ENCODE measurements around the gene TJP3. TPM values are rescaled to one million over a fixed set of nuclear protein-coding genes. Genes with fewer than 3 reads are reported as not detected.
"Not testable (repeated sequence)": the region's sequence is repeated elsewhere in the genome, so short reads cannot be mapped to it uniquely, and the experiment has no call there.

The TJP3 gene
- total and polyA plus RNA-seq, 3 donors from 2014 or later = 37.2 to 125 (median 81.1) TPM

DNA sequence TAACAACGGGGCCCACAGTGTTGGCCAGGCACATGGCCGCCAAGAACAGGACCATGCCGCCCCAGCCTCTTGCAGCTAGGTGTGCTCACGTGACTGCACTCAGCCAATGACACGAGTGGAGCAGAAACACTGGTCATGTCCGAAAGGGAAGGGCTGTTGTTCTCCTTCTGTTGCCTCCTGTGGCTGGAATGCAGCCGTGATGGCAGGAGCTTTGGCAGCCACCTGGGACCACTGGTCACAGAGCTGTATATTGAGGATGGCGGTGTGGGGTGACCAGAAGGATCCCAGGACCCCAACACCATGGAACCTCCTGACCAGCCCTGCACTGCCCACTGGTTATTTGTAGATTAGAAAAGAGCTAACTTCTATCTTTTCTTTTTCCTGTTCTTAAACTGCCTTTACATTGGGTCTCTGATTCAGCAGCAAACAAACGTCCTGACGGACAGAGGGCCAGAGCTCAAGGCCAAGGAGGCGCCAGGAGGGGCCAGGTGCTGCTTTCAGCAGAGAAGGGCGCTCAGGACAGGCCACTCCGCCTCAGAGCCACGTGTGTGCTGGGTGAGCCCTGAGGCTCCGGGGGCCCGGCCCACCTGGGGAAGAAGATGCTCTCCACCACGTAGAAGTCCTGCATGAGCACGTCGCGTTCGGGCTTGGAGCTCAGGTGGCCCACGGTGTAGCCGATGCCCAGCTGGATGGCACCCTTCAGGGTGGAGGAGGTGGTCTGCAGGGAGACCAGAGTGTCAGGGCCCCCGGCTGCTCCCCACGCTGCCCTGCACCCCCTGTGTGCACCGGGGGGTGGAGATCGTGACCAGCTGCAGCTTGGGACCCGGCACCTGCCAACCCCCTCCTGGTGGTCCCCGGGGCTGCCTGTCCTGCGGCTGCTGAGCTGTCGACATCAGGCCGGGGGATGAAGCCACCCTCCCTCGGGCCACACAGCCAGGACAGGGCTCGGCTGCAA is 46.6 kb upstream of the TJP3 start:
- Histone ChIP-seq H3K27ac (no peak overlapping the region), H3K9me3 (no peaks in the 10 kb centered on the region), H3K27me3 (no peaks in the 10 kb centered on the region), H3K4me1 (peaks cover 3% of the 10 kb centered on the region), H3K4me3 (no peak overlapping the region), H3K36me3 (ENCODE audit: low read depth, missing control alignments) (no peaks in the 10 kb centered on the region)
- no peak for DNase-seq
- 95 to 98% methylated on average over 24 to 34 of the region's 34 CpGs for WGBS, 2 donors
- intact Hi-C loops (cut with DNase I; ENCODE audit: low total_unique reads) = no loop called here
- TF ChIP-seq, protein P1, sequence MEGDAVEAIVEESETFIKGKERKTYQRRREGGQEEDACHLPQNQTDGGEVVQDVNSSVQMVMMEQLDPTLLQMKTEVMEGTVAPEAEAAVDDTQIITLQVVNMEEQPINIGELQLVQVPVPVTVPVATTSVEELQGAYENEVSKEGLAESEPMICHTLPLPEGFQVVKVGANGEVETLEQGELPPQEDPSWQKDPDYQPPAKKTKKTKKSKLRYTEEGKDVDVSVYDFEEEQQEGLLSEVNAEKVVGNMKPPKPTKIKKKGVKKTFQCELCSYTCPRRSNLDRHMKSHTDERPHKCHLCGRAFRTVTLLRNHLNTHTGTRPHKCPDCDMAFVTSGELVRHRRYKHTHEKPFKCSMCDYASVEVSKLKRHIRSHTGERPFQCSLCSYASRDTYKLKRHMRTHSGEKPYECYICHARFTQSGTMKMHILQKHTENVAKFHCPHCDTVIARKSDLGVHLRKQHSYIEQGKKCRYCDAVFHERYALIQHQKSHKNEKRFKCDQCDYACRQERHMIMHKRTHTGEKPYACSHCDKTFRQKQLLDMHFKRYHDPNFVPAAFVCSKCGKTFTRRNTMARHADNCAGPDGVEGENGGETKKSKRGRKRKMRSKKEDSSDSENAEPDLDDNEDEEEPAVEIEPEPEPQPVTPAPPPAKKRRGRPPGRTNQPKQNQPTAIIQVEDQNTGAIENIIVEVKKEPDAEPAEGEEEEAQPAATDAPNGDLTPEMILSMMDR (IDR thresholded peaks at IDR 0.05) = no peak
- TF ChIP-seq POLR2A (IDR thresholded peaks at IDR 0.05) = no peak

DNA sequence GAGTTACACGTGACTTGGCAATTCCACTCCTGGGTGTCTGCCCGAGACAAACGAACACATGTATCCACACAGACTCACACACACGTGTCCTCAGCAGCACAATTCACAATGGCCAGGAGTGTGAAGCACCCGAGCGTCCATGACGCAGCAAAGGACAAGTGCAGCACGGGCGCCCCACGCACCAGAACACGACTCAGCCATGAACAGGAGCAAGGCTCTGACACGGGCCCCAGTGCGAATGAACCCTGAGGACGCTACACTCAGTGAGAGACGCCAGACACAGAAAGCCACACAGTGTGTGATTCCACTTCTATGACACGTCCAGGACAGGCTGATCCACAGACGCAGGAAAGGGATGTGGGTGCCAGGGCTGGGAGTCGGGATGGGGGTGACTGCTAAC is 44.3 kb upstream of the TJP3 start:
- intact Hi-C loops (cut with DNase I; ENCODE audit: low total_unique reads) = no loop called here
- Histone ChIP-seq H3K9me3 (no peaks in the 10 kb centered on the region), H3K27me3 (no peaks in the 10 kb centered on the region), H3K27ac (no peak overlapping the region), H3K4me1 (peaks cover 5% of the 10 kb centered on the region), H3K36me3 (ENCODE audit: low read depth, missing control alignments) (no peaks in the 10 kb centered on the region), H3K4me3 (no peak overlapping the region)
- no peak for TF ChIP-seq POLR2A (IDR thresholded peaks at IDR 0.05)
- TF ChIP-seq, protein P1 (IDR thresholded peaks at IDR 0.05) = no peak
- no peak for DNase-seq
- 89 to 94% methylated on average over 14 to 18 of the region's 18 CpGs for WGBS, 2 donors

GRCh38 chr19:3664879-3665642 is 43.1 kb upstream of the TJP3 start:
- TF ChIP-seq, protein P1 (IDR thresholded peaks at IDR 0.05) = no peak
- no peak for TF ChIP-seq POLR2A (IDR thresholded peaks at IDR 0.05)
- H3K36me3 ChIP-seq (ENCODE audit: low read depth, missing control alignments) = no peaks in the 10 kb centered on the region
- H3K4me1 ChIP-seq = peaks cover 17% of the 10 kb centered on the region
- H3K27ac ChIP-seq = no peak overlapping the region
- no peaks in the 10 kb centered on the region for H3K9me3 ChIP-seq
- no peaks in the 10 kb centered on the region for H3K27me3 ChIP-seq
- intact Hi-C loops (cut with DNase I; ENCODE audit: low total_unique reads) = no loop called here
- DNase-seq = no peak
- H3K4me3 ChIP-seq = no peak overlapping the region
- WGBS, 2 donors = 76% methylated on average over 12 to 19 of the region's 19 CpGs

DNA sequence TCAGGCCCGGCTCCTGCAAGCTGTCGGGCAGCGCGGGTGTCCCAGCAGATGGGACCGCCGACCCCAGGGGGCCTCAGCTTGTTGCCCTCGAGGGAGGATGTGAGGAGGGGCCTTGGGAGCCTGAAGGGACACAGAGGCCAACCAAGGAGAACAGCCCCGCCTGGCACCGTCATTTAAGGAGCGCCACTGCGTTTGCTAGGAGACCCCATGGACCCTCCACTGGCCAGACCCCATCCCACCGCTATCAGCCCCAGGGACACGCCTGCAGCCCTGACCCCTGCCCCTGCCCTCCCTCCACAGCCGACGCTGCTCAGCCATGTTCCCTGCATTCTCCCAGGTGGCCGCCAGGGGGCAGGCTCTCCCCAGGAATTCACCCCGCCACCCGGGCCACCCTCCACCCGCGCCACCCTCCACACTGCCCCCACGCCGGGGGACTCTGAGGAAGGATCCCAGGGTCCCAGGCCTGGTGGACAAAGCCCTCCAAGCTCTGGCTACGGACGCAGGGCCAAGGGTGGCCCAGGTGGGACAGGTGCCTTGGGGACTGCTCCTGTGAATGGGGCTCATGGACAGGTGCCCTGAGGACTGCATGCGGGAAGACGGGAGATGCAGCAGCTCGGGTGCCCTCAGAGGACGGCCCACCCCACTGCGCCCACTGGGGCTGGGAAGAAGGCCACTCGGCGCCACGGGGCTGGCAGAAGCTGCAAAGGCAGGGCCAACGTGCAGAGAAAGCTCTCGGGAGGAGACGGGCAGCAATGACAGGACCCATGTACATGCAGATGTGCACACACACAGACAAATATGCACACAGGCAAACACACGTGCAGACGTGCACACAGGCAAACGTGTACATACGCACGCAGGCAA is 42.3 kb upstream of the TJP3 start:
- H3K27ac ChIP-seq = no peak overlapping the region
- H3K4me3 ChIP-seq = no peak overlapping the region
- no peaks in the 10 kb centered on the region for H3K27me3 ChIP-seq
- 47 to 68% methylated on average over 22 to 40 of the region's 40 CpGs for WGBS, 2 donors
- intact Hi-C loops (cut with DNase I; ENCODE audit: low total_unique reads) = no loop called here
- H3K9me3 ChIP-seq = no peaks in the 10 kb centered on the region
- H3K36me3 ChIP-seq (ENCODE audit: low read depth, missing control alignments) = no peaks in the 10 kb centered on the region
- DNase-seq = peak; percentile 66
- peaks cover 25% of the 10 kb centered on the region for H3K4me1 ChIP-seq
- TF ChIP-seq, protein P1 (IDR thresholded peaks at IDR 0.05) = peak; percentile 92 to 97 (median 95)
- TF ChIP-seq POLR2A (IDR thresholded peaks at IDR 0.05) = no peak

DNA sequence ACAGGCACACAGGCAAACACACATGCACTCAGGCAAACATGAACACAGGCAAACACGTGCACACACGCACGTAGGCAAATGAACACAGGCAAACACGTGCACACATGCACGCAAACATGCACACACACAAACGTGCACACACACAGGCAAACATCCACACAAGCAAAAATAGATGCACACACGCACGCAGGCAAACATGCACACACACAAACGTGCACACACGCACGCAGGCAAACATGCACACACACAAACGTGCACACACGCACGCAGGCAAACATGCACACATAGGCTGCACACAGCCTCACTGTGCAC is 41.7 kb upstream of the TJP3 start:
- H3K27ac ChIP-seq; H3K4me3 ChIP-seq; H3K27me3 ChIP-seq; H3K36me3 ChIP-seq (ENCODE audit: low read depth, missing control alignments); H3K9me3 ChIP-seq; intact Hi-C loops (cut with DNase I; ENCODE audit: low total_unique reads); DNase-seq: not testable (repeated sequence)
- peaks cover 31% of the 10 kb centered on the region for H3K4me1 ChIP-seq
- WGBS, 2 donors = 91 to 94% methylated on average over 13 to 14 of the region's 14 CpGs
